Sigmoid colon (tissue), 7 donors: Measurements from ENCODE around the gene CEPT1. TPM values are rescaled to one million over a fixed set of nuclear protein-coding genes. Genes with fewer than 3 reads are reported as not detected.

Experiments
- DNase-seq: peaks from one replicate; pipeline ENCODE4 v3.0.0-alpha.2; 2019
- H3K27ac ChIP-seq, 4 donors: fragments of 200-600 bp; sonication (generic); one replicate each; pipeline ENCODE4 v1.5.1; 2016 to 2019; ENCODE audit warnings: mild to moderate bottlenecking in 1 of 4
- H3K27me3 ChIP-seq, 3 donors: fragments of 200-600 bp; sonication (generic); one replicate each; pipeline ENCODE4 v1.5.1; 2019; ENCODE audit warnings: mild to moderate bottlenecking in 1 of 3
- H3K36me3 ChIP-seq, 4 donors: fragments of 200-600 bp; sonication (generic); one replicate each; pipeline ENCODE4 v1.5.1; 2016 to 2019
- H3K4me1 ChIP-seq, 4 donors: fragments of 200-600 bp; sonication (generic); one replicate each; pipeline ENCODE4 v1.5.1; 2017 to 2019
- H3K4me3 ChIP-seq, 4 donors: fragments of 200-600 bp; sonication (generic); one replicate each; pipeline ENCODE4 v1.5.1; 2017 to 2019; ENCODE audit warnings: mild to moderate bottlenecking in 2 of 4, moderate library complexity in 1 of 4
- H3K9me3 ChIP-seq, 4 donors: fragments of 200-600 bp in 3 of 4; sonication (generic) in 3 of 4; one replicate each; pipeline versions ENCODE4 v1.5.1 to v1.6.1; 2013 to 2019
- EP300 ChIP-seq, 4 donors: sonication (generic); formaldehyde crosslinking; IDR thresholded peaks; one replicate each; pipeline ENCODE4 v1.6.1; 2017; ENCODE audit warnings: antibody characterized with exemption in 4 of 4
- POLR2A ChIP-seq, 2 donors: fragments of 450-650 bp; IDR thresholded peaks; one replicate each; pipeline ENCODE4 v1.6.1; 2016; ENCODE audit warnings: antibody characterized with exemption in 2 of 2, mild to moderate bottlenecking in 2 of 2, moderate library complexity in 2 of 2
- POLR2AphosphoS5 ChIP-seq, 4 donors: sonication (generic); formaldehyde crosslinking; IDR thresholded peaks; one replicate each; pipeline ENCODE4 v1.6.1; 2017; ENCODE audit warnings: antibody characterized with exemption in 4 of 4
- WGBS, 2 donors: extraction: QIAGEN DNeasy Blood & Tissue Kit; methylation state at CpG; one replicate each; pipeline ENCODE4 v1.1.7; 2013; 5-methylcytosine and 5-hydroxymethylcytosine counted together
- intact Hi-C: fragments of 100-400 bp; cut with DNase I; formaldehyde crosslinking; loops from one replicate; pipeline ENCODE4 v1.15.1; 2023
- polyA plus RNA-seq, 3 donors: library from polyadenylated mRNA; stranded (reverse); fragments of 200-250 nt; gene quantifications; one replicate each; pipeline ENCODE4 v1.2.3, GENCODE V29; 2013
- total RNA-seq, 4 donors: library from RNA; depleted of rRNA; stranded (reverse); fragments of >200 nt; gene quantifications; one replicate each; pipeline ENCODE4 v1.1.0, GENCODE V29; 2016
- TF ChIP-seq, protein P1 (sequence below), 4 experiments: fragments of 450-650 bp in 3 of 4; fragments of 200-600 bp in 1 of 4; IDR thresholded peaks; one replicate each; pipeline ENCODE4 v1.5.1; 2016 to 2019; ENCODE audit warnings: antibody characterized with exemption in 4 of 4, mild to moderate bottlenecking in 3 of 4, moderate library complexity in 2 of 4
- donor health status: healthy with polysubstance abuse.
- donor health status: Bipolar disorder and iron deficiency.
- donor health status: healthy.

Gene CEPT1
- total and polyA plus RNA-seq, 7 donors: 7.2 to 41.0 (median 28.2) TPM

DNA sequence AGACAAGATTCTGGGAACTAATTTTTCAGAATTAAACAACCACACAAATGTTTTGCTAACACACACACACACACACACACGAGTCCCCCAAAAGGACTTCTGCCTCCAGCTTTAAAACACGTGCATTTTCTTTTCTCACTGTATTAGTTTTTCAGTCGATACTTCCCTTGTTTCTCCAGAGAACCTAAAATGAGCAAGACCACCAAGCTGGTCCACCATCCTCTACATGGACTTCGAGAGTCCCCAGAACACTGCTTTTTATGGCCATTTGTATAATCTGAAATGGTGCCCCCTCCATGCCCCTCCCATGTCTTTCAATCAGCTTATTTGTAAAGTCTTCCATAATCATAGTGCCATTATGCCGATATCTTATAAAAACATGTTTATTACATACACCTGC is 76.7 kb downstream of the CEPT1 start:
- WGBS, 2 donors: 69 to 83% methylated on average over 5 of the region's 5 CpGs
- intact Hi-C loops: no loop called here

DNA sequence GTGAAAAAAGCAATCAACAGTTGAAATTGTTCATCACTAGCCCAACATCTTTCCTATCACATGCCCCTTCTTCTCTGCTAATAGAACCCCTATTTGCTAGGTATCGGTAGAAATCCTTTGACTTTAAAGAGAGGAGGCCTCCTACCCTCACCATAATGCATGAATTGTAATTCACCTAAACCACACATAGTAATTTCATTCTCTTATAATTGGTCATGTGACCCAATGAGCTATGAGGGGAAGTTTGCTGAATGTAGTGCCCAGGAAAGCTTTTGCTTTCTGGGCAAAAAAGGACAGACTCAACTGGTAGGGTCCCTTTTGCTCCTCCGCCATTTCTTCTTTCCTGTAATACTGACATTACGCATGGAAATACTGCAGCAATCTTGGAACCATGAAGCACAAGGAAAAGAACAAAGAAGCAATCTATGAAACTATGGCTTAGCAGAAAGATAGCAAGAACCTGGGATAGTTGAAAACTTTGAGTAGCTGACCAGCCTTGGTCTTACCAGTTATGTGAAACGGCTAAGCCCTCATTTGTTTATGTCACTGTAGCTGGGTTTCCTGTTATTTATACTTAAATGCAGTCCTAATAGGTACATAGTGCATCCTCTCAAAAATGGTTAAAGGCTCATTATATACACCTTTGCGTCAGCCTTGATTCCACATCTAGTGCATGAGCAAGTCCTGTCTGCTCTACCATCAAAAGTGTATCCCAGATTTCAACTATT is 77.3 kb downstream of the CEPT1 start:
- no peak overlapping the region for H3K4me3 ChIP-seq
- H3K9me3 ChIP-seq: no peaks in the 10 kb centered on the region
- no peaks in the 10 kb centered on the region for H3K36me3 ChIP-seq
- no peak overlapping the region for H3K27ac ChIP-seq
- WGBS, 2 donors: 57 to 70% methylated on average over 5 of the region's 5 CpGs
- no peaks in the 10 kb centered on the region for H3K27me3 ChIP-seq
- peaks cover 0 to 1% (median 0%) of the 10 kb centered on the region in 4 donors for H3K4me1 ChIP-seq
- intact Hi-C loops: no loop called here
- no peak for DNase-seq
- TF ChIP-seq POLR2AphosphoS5 (IDR thresholded peaks at IDR 0.05): no peak
- TF ChIP-seq, protein P1, sequence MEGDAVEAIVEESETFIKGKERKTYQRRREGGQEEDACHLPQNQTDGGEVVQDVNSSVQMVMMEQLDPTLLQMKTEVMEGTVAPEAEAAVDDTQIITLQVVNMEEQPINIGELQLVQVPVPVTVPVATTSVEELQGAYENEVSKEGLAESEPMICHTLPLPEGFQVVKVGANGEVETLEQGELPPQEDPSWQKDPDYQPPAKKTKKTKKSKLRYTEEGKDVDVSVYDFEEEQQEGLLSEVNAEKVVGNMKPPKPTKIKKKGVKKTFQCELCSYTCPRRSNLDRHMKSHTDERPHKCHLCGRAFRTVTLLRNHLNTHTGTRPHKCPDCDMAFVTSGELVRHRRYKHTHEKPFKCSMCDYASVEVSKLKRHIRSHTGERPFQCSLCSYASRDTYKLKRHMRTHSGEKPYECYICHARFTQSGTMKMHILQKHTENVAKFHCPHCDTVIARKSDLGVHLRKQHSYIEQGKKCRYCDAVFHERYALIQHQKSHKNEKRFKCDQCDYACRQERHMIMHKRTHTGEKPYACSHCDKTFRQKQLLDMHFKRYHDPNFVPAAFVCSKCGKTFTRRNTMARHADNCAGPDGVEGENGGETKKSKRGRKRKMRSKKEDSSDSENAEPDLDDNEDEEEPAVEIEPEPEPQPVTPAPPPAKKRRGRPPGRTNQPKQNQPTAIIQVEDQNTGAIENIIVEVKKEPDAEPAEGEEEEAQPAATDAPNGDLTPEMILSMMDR (IDR thresholded peaks at IDR 0.05): no peak
- TF ChIP-seq EP300 (IDR thresholded peaks at IDR 0.05): no peak
- no peak for TF ChIP-seq POLR2A (IDR thresholded peaks at IDR 0.05)

More for the DNA sequence above, 76.7 kb downstream of the CEPT1 start:
- no peaks in the 10 kb centered on the region for H3K4me1 ChIP-seq
- H3K4me3 ChIP-seq: no peak overlapping the region
- H3K27ac ChIP-seq: no peak overlapping the region
- H3K36me3 ChIP-seq: no peaks in the 10 kb centered on the region
- no peaks in the 10 kb centered on the region for H3K27me3 ChIP-seq
- no peak for DNase-seq
- no peak for TF ChIP-seq POLR2AphosphoS5 (IDR thresholded peaks at IDR 0.05)
- TF ChIP-seq EP300 (IDR thresholded peaks at IDR 0.05): no peak
- no peaks in the 10 kb centered on the region for H3K9me3 ChIP-seq

DNA sequence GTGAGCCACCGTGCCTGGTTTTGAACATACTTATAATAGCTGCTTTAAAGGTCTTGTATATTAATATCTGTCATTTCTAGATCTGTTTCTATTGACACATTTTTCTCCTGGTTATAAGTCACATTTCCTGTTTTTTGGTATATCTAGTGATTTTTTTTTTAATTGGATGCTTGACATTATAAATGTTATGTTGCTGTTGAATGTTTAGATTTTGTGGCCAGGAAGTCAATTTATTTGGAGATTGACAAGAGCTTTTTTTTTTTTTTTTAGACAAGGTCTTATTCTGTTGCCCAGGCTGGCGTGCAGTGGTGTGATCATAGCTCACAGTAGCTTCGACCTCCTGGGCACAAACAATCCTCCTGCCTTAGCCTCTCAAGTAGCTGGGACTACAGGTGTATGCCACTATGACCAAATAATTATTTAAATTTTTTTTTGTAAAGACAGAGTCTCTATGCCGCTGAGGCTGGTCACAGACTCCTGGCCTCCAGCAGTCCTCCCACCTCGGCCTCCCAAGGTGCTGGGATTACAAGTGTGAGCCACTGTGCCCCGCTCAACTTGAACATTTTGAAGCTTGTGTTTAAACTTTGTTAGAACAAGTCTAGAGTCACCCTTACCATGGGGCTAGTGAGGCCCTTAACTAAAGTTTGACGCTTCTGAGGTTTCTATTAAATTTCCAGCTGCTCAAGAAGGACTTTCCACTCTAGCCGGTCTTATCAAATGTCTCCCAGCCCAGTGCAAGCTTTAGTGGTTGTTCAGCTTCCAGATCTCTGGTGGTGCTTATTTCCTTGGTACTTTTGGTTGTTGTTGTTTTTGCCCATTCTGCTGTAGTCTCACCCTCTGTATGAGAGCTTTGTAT is 78.9 kb downstream of the CEPT1 start:
- Histone ChIP-seq H3K9me3 (no peaks in the 10 kb centered on the region), H3K27me3 (no peaks in the 10 kb centered on the region), H3K4me1 (peaks cover 0 to 8% (median 0%) of the 10 kb centered on the region in 4 donors), H3K4me3 (no peak overlapping the region), H3K27ac (no peak overlapping the region), H3K36me3 (no peaks in the 10 kb centered on the region)
- 79 to 90% methylated on average over 8 of the region's 8 CpGs for WGBS, 2 donors
- DNase-seq: no peak
- intact Hi-C loops: no loop called here
- TF ChIP-seq EP300 (IDR thresholded peaks at IDR 0.05) (no peak), POLR2A (IDR thresholded peaks at IDR 0.05) (no peak), POLR2AphosphoS5 (IDR thresholded peaks at IDR 0.05) (no peak)

DNA sequence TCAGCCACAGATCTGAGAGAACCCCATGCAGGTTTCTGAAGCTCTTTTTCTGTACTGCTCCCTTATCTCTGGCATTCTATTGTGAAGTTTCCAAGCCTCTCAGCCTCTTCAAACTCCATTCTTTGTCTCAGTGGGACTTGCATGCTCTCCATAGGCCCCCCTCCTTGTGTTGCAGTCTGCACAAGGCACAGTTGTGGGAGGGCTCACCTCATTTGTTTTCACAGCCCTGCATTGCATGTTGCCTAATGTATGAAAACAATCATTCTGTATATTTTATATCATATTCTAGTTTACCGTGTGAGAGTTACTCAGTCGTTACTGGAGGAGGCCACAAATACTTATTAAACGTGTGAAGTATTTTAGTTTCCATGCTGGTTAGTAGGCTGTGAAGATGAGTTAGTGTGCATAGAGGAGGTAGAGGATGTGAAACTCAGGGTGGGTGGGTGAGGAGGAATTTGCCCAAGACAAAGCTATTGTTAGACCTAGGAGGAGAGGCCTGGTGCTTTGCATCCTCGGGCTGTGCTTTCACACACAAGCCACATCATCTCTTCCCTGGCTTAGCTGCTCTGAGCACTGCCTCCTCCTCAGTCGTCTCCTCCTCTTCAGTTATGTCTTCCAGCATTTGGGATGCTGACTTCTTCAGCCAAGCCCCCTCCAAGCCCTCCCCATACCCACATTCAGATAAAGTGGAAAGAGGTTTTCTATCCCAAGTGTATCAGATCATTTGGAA is 79.7 kb downstream of the CEPT1 start:
- intact Hi-C loops: no loop called here
- no peak for DNase-seq
- WGBS, 2 donors: 48 to 81% methylated on average over 5 of the region's 5 CpGs
- H3K36me3 ChIP-seq: no peaks in the 10 kb centered on the region
- H3K27me3 ChIP-seq: no peaks in the 10 kb centered on the region
- no peak for TF ChIP-seq POLR2A (IDR thresholded peaks at IDR 0.05)
- no peak for TF ChIP-seq POLR2AphosphoS5 (IDR thresholded peaks at IDR 0.05)
- TF ChIP-seq, protein P1 (IDR thresholded peaks at IDR 0.05): no peak
- no peak for TF ChIP-seq EP300 (IDR thresholded peaks at IDR 0.05)
- H3K27ac ChIP-seq: no peak overlapping the region
- peaks cover 0 to 8% (median 0%) of the 10 kb centered on the region in 4 donors for H3K4me1 ChIP-seq
- no peak overlapping the region for H3K4me3 ChIP-seq
- H3K9me3 ChIP-seq: no peaks in the 10 kb centered on the region

DNA sequence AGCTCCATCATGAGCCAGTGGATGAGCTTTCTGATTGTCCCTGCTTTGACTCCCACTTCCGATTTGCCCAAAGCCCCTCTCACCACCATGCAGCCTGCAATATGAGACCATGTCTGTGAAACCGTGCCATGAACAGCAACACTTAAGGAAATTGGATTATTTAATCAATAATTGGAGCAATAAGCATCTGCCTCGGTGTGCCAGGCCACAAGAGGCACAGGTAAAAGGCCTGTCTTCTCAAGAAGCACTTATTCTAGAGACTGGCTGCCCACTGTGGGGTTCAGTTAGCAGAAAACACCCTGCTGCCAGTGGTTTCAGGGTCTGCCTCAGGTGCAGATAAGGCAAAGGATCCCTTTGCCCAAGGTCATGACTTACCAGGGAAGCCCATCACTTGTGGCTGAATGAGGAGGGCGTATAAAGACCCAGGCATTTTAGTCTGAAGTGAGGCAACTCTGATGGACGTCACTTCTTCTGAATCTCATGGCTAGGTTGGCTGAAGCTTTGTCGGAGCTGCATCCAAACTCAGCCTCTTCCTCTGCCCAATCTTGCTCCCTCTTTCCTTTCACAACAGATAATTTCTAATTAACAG is 80.4 kb downstream of the CEPT1 start:
- intact Hi-C loops: no loop called here

More for the DNA sequence above, 80.4 kb downstream of the CEPT1 start:
- WGBS, 2 donors: 84 to 86% methylated on average over 6 of the region's 6 CpGs
- Histone ChIP-seq H3K4me3 (no peak overlapping the region), H3K36me3 (no peaks in the 10 kb centered on the region), H3K9me3 (no peaks in the 10 kb centered on the region), H3K27ac (no peak overlapping the region), H3K27me3 (no peaks in the 10 kb centered on the region), H3K4me1 (peaks cover 0 to 8% (median 0%) of the 10 kb centered on the region in 4 donors)
- DNase-seq: no peak
- TF ChIP-seq POLR2A (IDR thresholded peaks at IDR 0.05): no peak
- no peak for TF ChIP-seq POLR2AphosphoS5 (IDR thresholded peaks at IDR 0.05)
- TF ChIP-seq, protein P1 (IDR thresholded peaks at IDR 0.05): no peak
- TF ChIP-seq EP300 (IDR thresholded peaks at IDR 0.05): no peak
